Fibroblast of lung (primary cell): ENCODE data around the gene MAB21L4. TPM values are rescaled to one million over a fixed set of nuclear protein-coding genes. Genes with fewer than 3 reads are reported as not detected.

Experiments used
- DNase-seq, 2 donors: peaks; one replicate each; pipeline versions ENCODE4 v3.0.0 to v3.0.0-alpha.2; 2010; ENCODE audit warnings: low read depth in 2 of 2
- H2AFZ ChIP-seq: 2 replicates; pipeline ENCODE4 v1.5.1; 2012; ENCODE audit warnings: low read length, control low read depth, inconsistent platforms
- H3K27ac ChIP-seq: 2 replicates; pipeline ENCODE4 v1.5.1; 2011; ENCODE audit warnings: low read length, control low read depth; ENCODE audit not compliant: insufficient read depth
- H3K27me3 ChIP-seq: 2 replicates; pipeline ENCODE4 v1.5.1; 2011; ENCODE audit warnings: mild to moderate bottlenecking, low read length; ENCODE audit not compliant: control insufficient read depth, insufficient read depth
- H3K36me3 ChIP-seq: 2 replicates; pipeline ENCODE4 v1.5.1; 2011; ENCODE audit warnings: low read length; ENCODE audit not compliant: control insufficient read depth, insufficient read depth
- H3K4me1 ChIP-seq: 2 replicates; pipeline ENCODE4 v1.5.1; 2011; ENCODE audit warnings: low read length; ENCODE audit not compliant: control insufficient read depth, insufficient read depth; ENCODE audit errors: extremely low read depth
- H3K4me2 ChIP-seq: 2 replicates; pipeline ENCODE4 v1.5.1; 2011; ENCODE audit warnings: low read length, control low read depth; ENCODE audit not compliant: insufficient read depth; ENCODE audit errors: extremely low read depth
- H3K4me3 ChIP-seq, 4 experiments: fragments of 200-600 bp in 1 of 4; sonication (generic) in 1 of 4; replicated peaks in 1 of 4; 2 replicates each; pipeline ENCODE4 v1.5.1; 2011 to 2016; ENCODE audit warnings: low read length in 4 of 4, low read depth in 3 of 4, mild to moderate bottlenecking in 3 of 4, control low read depth in 2 of 4, inconsistent platforms in 1 of 4, mixed read lengths in 1 of 4; ENCODE audit not compliant: insufficient read depth in 1 of 4; ENCODE audit errors: control extremely low read depth in 1 of 4
- H3K79me2 ChIP-seq: 2 replicates; pipeline ENCODE4 v1.5.1; 2012; ENCODE audit warnings: mild to moderate bottlenecking, low read length, inconsistent platforms; ENCODE audit not compliant: control insufficient read depth, insufficient read depth
- H3K9ac ChIP-seq: 2 replicates; pipeline ENCODE4 v1.5.1; 2011; ENCODE audit warnings: mild to moderate bottlenecking, low read length, control low read depth; ENCODE audit not compliant: insufficient read depth
- H3K9me3 ChIP-seq: 2 replicates; pipeline ENCODE4 v1.5.1; 2012; ENCODE audit warnings: low read depth, low read length; ENCODE audit not compliant: control insufficient read depth, insufficient read depth
- H4K20me1 ChIP-seq: 2 replicates; pipeline ENCODE4 v1.5.1; 2011; ENCODE audit warnings: low read length; ENCODE audit not compliant: control insufficient read depth, insufficient read depth; ENCODE audit errors: extremely low read depth
- EZH2 ChIP-seq: IDR thresholded peaks from 2 replicates; pipeline ENCODE4 v1.5.1; 2012; ENCODE audit warnings: low read length, control low read depth, mild to moderate bottlenecking; ENCODE audit errors: missing control alignments
- polyA plus RNA-seq, 2 donors: library from polyadenylated mRNA; depleted of rRNA in 1 of 2; stranded (reverse) in 1 of 2; unstranded in 1 of 2; fragments of >200 nt; gene quantifications; 2 replicates each; pipeline ENCODE4 v1.2.1, GENCODE V29; 2011 to 2012; ENCODE audit warnings: missing spikeins in 1 of 2
- total RNA-seq: library from RNA; depleted of rRNA; stranded (reverse); fragments of >200 nt; gene quantifications from 2 replicates; pipeline ENCODE4 v1.2.1, GENCODE V29; 2014
- TF ChIP-seq, protein P1 (sequence below), 2 donors: IDR thresholded peaks in 1 of 2; conservative IDR thresholded peaks in 1 of 2; 1 replicate in 1 of 2; 2 replicates in 1 of 2; pipeline ENCODE4 v1.5.1; 2011 to 2012; ENCODE audit warnings: low read length in 2 of 2, control low read depth in 1 of 2, inconsistent platforms in 1 of 2, low read depth in 1 of 2, mild to moderate bottlenecking in 1 of 2

MAB21L4 gene
- total and polyA plus RNA-seq, 2 donors (not counting 1 experiment from before 2014, with no cell fraction given): not detected

DNA sequence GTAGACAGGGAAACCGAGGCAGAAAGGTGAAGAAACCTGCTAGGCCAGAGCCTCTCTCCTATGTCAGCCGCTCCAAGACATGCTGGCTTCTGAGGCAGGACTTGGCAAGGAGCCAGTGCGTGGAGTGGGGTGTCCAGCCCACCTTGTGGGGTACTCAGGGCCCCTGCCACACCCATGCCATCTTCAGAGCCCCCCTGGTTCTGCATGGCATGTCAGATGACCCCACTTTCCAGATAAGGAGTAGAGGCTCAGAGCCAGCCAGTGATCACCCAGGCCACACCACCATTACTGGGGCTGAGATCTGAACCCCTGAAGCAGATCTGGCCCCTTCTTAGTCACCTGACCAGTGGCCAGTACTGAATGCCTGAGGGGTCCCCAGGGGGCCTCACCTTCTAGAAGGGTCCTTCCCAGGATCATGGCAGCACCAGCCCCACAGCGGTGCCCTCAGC lies 24.9 kb upstream of the MAB21L4 start:
- no peaks in the 10 kb centered on the region for H3K79me2 ChIP-seq
- no peak overlapping the region for H2AFZ ChIP-seq
- H3K4me2 ChIP-seq: peak overlapping the region; percentile 35
- no peaks in the 10 kb centered on the region for H3K36me3 ChIP-seq
- H4K20me1 ChIP-seq: no peaks in the 10 kb centered on the region
- H3K27ac ChIP-seq: peak overlapping the region; percentile 100
- H3K4me1 ChIP-seq: peaks cover 35% of the 10 kb centered on the region
- H3K9me3 ChIP-seq: no peaks in the 10 kb centered on the region
- H3K4me3 ChIP-seq: no peak overlapping the region
- peak overlapping the region; percentile 55 for H3K9ac ChIP-seq
- DNase-seq: no peak
- no peaks in the 10 kb centered on the region for H3K27me3 ChIP-seq
- TF ChIP-seq EZH2: no peak
- TF ChIP-seq, protein P1, sequence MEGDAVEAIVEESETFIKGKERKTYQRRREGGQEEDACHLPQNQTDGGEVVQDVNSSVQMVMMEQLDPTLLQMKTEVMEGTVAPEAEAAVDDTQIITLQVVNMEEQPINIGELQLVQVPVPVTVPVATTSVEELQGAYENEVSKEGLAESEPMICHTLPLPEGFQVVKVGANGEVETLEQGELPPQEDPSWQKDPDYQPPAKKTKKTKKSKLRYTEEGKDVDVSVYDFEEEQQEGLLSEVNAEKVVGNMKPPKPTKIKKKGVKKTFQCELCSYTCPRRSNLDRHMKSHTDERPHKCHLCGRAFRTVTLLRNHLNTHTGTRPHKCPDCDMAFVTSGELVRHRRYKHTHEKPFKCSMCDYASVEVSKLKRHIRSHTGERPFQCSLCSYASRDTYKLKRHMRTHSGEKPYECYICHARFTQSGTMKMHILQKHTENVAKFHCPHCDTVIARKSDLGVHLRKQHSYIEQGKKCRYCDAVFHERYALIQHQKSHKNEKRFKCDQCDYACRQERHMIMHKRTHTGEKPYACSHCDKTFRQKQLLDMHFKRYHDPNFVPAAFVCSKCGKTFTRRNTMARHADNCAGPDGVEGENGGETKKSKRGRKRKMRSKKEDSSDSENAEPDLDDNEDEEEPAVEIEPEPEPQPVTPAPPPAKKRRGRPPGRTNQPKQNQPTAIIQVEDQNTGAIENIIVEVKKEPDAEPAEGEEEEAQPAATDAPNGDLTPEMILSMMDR (conservative IDR thresholded peaks at IDR 0.05 in 1 of 2, IDR thresholded peaks at IDR 0.05 in 1 of 2; ENCODE audit: low read depth in 1 of 2, low read length in 2 of 2): no peak

DNA sequence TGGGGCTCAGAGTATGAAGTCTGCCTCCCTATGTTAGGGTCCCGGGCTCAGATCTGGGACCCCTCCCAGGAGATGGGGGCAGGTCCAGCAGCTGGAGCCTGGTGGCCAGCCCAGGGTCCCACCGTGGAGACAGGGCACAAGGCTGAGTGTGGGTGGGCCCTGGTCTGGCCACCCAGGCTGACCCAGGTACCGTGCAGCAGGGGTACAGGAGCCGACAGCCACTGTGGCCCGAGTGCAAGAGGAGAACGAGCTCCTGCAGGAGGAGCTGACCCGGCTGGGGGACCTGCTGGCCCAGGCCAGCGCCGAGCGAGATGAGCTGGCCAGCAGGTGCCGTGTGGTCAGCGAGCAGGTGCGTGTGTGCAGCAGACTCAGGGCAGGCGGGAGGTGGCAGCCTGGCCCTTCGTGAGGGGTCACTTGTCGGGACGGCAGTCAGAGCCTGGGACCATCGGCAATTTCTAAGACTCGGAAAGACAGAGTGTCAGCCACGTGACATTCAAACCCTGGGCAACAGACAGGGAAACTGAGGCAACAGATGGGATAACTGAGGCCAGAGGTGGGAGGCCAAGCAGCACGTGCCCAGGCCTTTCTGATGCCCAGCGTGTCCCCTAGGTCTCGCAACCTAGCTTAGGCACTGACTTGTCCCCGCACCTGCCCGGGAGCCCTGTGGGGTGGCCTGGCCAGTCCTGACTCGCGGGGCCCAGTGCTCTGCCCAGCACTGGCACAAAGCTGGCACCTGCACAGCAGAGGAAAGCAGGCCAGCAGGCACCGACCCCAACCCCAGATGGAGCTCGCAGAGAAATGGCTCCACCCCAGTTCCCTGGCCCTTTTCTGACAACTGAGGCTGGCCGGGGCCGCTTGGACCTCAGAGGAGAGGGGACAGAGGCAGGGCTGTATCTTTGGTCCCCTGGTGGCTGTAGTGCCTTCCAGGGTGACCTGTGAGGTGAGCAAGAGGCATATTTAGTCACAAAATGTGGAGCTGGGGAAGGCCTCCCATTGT lies 24.1 kb upstream of the MAB21L4 start:
- H3K27ac ChIP-seq: peak overlapping the region; percentile 100

More for the DNA sequence above, 24.1 kb upstream of the MAB21L4 start:
- TF ChIP-seq, protein P1 (conservative IDR thresholded peaks at IDR 0.05 in 1 of 2, IDR thresholded peaks at IDR 0.05 in 1 of 2; ENCODE audit: low read depth in 1 of 2, low read length in 2 of 2): no peak
- TF ChIP-seq EZH2: no peak
- Histone ChIP-seq H2AFZ (no peak overlapping the region), H3K9ac (no peak overlapping the region), H3K79me2 (no peaks in the 10 kb centered on the region), H3K9me3 (no peaks in the 10 kb centered on the region), H3K36me3 (no peaks in the 10 kb centered on the region), H3K27me3 (no peaks in the 10 kb centered on the region), H3K4me1 (peaks cover 38% of the 10 kb centered on the region), H3K4me2 (no peak overlapping the region), H4K20me1 (no peaks in the 10 kb centered on the region), H3K4me3 (no peak overlapping the region)
- no peak for DNase-seq
